ENCODE results near the gene NKX1-1.
"Not testable (repeated sequence)": the region's sequence is repeated elsewhere in the genome, so short reads cannot be mapped to it uniquely, and the experiment has no call there.

The NKX1-1 gene

GRCh38 chr4:1373892-1374705 lies 32.1 kb downstream of the NKX1-1 start:
- no peak overlapping the region for H3K4me3 ChIP-seq (ENCODE audit: control insufficient read depth, low read depth, low read length)
- DNase-seq (ENCODE audit: low read depth) = no peak
- no peak for TF ChIP-seq CTCF (conservative IDR thresholded peaks at IDR 0.05; ENCODE audit: control insufficient read depth, insufficient read depth, low read depth, low read length)

GRCh38 chr4:1372576-1372975 lies 33.7 kb downstream of the NKX1-1 start:
- not testable (repeated sequence) for H3K4me3 ChIP-seq (ENCODE audit: control insufficient read depth, low read depth, low read length); DNase-seq (ENCODE audit: low read depth)

GRCh38 chr4:1371176-1372165 lies 34.8 kb downstream of the NKX1-1 start:
- DNase-seq (ENCODE audit: low read depth) = no peak
- TF ChIP-seq CTCF (conservative IDR thresholded peaks at IDR 0.05; ENCODE audit: control insufficient read depth, insufficient read depth, low read depth, low read length) = no peak
- H3K4me3 ChIP-seq (ENCODE audit: control insufficient read depth, low read depth, low read length) = no peak overlapping the region

- no peak for DNase-seq (ENCODE audit: low read depth)
- no peak for TF ChIP-seq CTCF (conservative IDR thresholded peaks at IDR 0.05; ENCODE audit: control insufficient read depth, insufficient read depth, low read depth, low read length)
- no peak overlapping the region for H3K4me3 ChIP-seq (ENCODE audit: control insufficient read depth, low read depth, low read length)
Observed at GRCh38 chr4:1370321-1371124, 35.7 kb downstream of the NKX1-1 start.

GRCh38 chr4:1369479-1370079 lies 36.7 kb downstream of the NKX1-1 start:
- no peak for TF ChIP-seq CTCF (conservative IDR thresholded peaks at IDR 0.05; ENCODE audit: control insufficient read depth, insufficient read depth, low read depth, low read length)
- H3K4me3 ChIP-seq (ENCODE audit: control insufficient read depth, low read depth, low read length) = no peak overlapping the region
- DNase-seq (ENCODE audit: low read depth) = no peak

GRCh38 chr4:1369091-1369450 lies 37.2 kb downstream of the NKX1-1 start:
- DNase-seq (ENCODE audit: low read depth) = no peak
- no peak overlapping the region for H3K4me3 ChIP-seq (ENCODE audit: control insufficient read depth, low read depth, low read length)
- TF ChIP-seq CTCF (conservative IDR thresholded peaks at IDR 0.05; ENCODE audit: control insufficient read depth, insufficient read depth, low read depth, low read length) = no peak
